Immature natural killer cell (primary cell): ENCODE measurements around the gene ZBTB38. TPM values are rescaled to one million over a fixed set of nuclear protein-coding genes. Genes with fewer than 3 reads are reported as not detected.

Experiments
- DNase-seq, 3 donors: peaks; one replicate each; pipeline ENCODE4 v3.0.0; 2022; ENCODE audit warnings: mixed read lengths in 1 of 3
- H3K27ac Mint-ChIP-seq, 6 donors: one replicate each; pipeline ENCODE4 v1.8.0; 2020; ENCODE audit warnings: mixed read lengths in 6 of 6, mild to moderate bottlenecking in 5 of 6, inconsistent platforms in 4 of 6, moderate library complexity in 3 of 6
- H3K27me3 Mint-ChIP-seq, 3 donors: one replicate each; pipeline ENCODE4 v1.8.0; 2020 to 2021; ENCODE audit warnings: low read depth in 3 of 3, mild to moderate bottlenecking in 3 of 3, mixed read lengths in 3 of 3, moderate library complexity in 3 of 3, inconsistent platforms in 1 of 3
- H3K36me3 Mint-ChIP-seq, 3 donors: one replicate each; pipeline ENCODE4 v1.8.0; 2020; ENCODE audit warnings: mixed read lengths in 3 of 3, inconsistent platforms in 2 of 3, mild to moderate bottlenecking in 2 of 3
- H3K4me1 Mint-ChIP-seq, 2 donors: one replicate each; pipeline ENCODE4 v1.8.0; 2020; ENCODE audit warnings: inconsistent platforms in 2 of 2, mild to moderate bottlenecking in 2 of 2, mixed read lengths in 2 of 2, moderate library complexity in 1 of 2
- H3K4me3 Mint-ChIP-seq, 5 donors: one replicate each; pipeline ENCODE4 v1.8.0; 2020; ENCODE audit warnings: mild to moderate bottlenecking in 5 of 5, mixed read lengths in 5 of 5, inconsistent platforms in 3 of 5, moderate library complexity in 3 of 5
- H3K9me3 Mint-ChIP-seq, 6 donors: one replicate each; pipeline ENCODE4 v1.8.0; 2020; ENCODE audit warnings: mild to moderate bottlenecking in 6 of 6, mixed read lengths in 6 of 6, inconsistent platforms in 4 of 6, moderate library complexity in 3 of 6
- polyA plus RNA-seq, 3 donors: library from polyadenylated mRNA; unstranded; fragments of 300-500 nt; fragmentation: Illumina TruSeq; gene quantifications; one replicate each; pipeline ENCODE4 v1.2.3, GENCODE V29; 2021

The ZBTB38 gene
- polyA plus RNA-seq, 3 donors from 2014 or later: 31.4 to 98.7 (median 68.1) TPM

DNA sequence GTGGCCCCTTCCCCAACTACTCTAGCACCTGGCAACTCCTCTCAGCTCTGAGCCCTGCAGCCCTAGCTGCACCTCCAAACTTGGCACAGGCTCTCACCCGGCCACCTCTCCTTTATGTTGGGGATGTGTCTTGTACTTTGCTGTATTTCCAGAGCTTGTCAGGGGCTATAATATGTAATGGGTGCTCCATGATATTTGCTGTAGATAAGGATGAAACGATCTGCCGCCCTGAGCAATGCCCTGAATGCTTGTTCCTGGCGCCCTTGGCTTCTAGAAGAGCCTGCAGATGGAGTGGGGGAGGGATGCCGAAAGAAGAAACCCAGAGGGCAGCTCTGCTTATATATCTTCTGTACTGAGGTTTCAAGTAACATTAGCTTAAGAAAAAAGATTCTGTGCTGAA lies 35.9 kb upstream of the ZBTB38 start:
- H3K27me3 Mint-ChIP-seq: peaks cover 0 to 2% (median 2%) of the 10 kb centered on the region in 3 donors
- DNase-seq: no peak
- no peaks in the 10 kb centered on the region for H3K4me1 Mint-ChIP-seq
- H3K9me3 Mint-ChIP-seq: no peaks in the 10 kb centered on the region
- no peak overlapping the region for H3K27ac Mint-ChIP-seq
- H3K36me3 Mint-ChIP-seq: no peaks in the 10 kb centered on the region
- no peak overlapping the region for H3K4me3 Mint-ChIP-seq

DNA sequence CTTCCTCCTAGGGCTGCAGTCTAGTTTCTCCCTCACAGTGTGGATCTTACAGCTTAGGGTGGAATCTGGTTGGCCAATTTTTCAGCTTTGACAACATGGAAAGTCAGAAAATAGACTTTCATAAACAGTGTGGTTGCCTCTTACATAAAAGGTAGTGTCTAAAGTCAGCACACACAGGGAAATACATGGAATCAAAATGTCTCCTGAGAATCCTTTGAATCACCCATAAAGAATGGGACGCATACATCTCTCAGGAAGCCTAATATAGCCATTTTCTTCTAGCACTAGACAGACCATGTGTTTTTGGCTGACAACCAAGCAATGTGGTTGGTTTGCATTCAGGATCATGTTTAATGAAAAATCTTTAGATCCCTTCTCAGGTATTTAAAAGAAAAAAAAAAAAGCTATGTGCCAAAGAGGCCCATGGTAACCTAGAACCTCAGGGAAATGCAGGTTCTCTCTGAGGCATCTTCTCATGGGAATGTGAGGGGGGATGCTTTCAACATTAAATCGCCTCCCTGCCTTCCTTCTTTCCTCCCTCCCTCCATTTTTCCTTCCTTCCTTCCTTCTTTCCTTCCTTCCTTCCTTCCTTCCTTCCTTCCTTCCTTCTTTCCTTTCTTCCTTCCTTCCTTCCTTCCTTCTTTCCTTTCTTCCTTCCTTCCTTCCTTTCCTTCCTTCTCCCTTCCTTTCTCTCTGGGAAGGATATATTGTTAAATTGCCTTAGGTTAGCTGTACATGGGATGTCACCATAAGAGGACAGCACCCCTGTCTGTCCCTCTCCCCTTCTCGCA lies 34.3 kb upstream of the ZBTB38 start:
- no peak for DNase-seq
- Mint-ChIP-seq H3K27ac (no peak overlapping the region), H3K36me3 (no peaks in the 10 kb centered on the region), H3K4me1 (no peaks in the 10 kb centered on the region), H3K27me3 (no peaks in the 10 kb centered on the region), H3K4me3 (no peak overlapping the region), H3K9me3 (no peaks in the 10 kb centered on the region)

DNA sequence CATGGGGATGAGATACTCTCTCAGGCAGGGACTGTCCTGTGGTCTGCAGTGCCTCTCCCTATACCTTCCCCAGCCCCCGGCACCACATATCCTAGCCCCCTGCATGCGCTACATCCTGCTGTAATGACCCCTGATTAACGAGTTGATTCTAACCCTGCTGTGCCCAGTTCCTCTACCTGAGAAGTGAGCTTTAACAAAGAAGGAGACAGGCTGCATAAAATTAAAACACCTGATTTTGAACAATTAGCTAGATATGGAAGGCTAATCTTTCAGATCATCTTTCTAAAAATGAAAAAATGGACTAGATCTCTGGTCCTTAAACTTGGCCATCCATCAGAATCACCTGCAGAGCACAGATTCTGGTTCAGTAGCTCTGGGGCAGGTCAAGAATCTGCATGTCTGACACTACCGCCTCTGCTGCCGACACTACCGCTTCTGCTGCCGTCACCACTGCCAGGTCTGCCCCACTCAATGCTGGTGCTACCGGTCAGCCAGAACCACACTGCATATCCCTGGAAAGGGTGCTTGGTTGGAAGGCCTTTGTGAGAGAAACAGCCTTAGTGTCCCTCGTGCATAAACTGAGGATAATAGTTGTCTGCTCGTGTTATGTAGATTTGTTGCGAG lies 33.6 kb upstream of the ZBTB38 start:
- Mint-ChIP-seq H3K27ac (no peak overlapping the region), H3K9me3 (no peaks in the 10 kb centered on the region), H3K4me3 (no peak overlapping the region), H3K4me1 (no peaks in the 10 kb centered on the region), H3K27me3 (no peaks in the 10 kb centered on the region), H3K36me3 (no peaks in the 10 kb centered on the region)
- DNase-seq: no peak

- DNase-seq: no peak
- H3K27me3 Mint-ChIP-seq: no peaks in the 10 kb centered on the region
- no peak overlapping the region for H3K27ac Mint-ChIP-seq
- H3K36me3 Mint-ChIP-seq: no peaks in the 10 kb centered on the region
- no peaks in the 10 kb centered on the region for H3K4me1 Mint-ChIP-seq
- no peak overlapping the region for H3K4me3 Mint-ChIP-seq
- H3K9me3 Mint-ChIP-seq: no peaks in the 10 kb centered on the region
Measured at GRCh38 chr3:141335531-141336061, 32.7 kb upstream of the ZBTB38 start.

- Mint-ChIP-seq H3K9me3 (no peaks in the 10 kb centered on the region), H3K27ac (no peak overlapping the region)
- DNase-seq: no peak
Measured at GRCh38 chr3:141336672-141337522, 31.4 kb upstream of the ZBTB38 start.

DNA sequence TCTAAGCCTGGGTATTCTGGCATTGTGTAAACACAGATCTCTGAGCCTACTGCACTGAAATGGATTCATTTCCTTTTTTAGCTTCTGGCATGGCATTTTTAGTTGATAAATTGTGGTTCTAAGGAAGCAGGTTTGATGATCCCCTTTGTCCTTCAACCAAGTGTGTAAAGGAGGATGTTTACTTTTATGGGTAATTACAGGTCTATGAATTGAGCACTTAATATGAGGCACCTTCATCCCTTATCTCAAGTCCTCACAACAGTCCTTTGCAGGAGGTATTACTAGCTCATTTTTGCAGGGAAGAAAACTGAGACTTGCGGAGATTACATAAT lies 30.8 kb upstream of the ZBTB38 start:
- DNase-seq: no peak
- no peaks in the 10 kb centered on the region for H3K4me1 Mint-ChIP-seq
- peaks cover 0 to 6% (median 0%) of the 10 kb centered on the region in 3 donors for H3K36me3 Mint-ChIP-seq
- no peak overlapping the region for H3K27ac Mint-ChIP-seq
- H3K27me3 Mint-ChIP-seq: peaks cover 0 to 1% (median 0%) of the 10 kb centered on the region in 3 donors
- H3K9me3 Mint-ChIP-seq: no peaks in the 10 kb centered on the region
- no peak overlapping the region for H3K4me3 Mint-ChIP-seq

More at GRCh38 chr3:141336672-141337522, 31.4 kb upstream of the ZBTB38 start:
- no peaks in the 10 kb centered on the region for H3K4me1 Mint-ChIP-seq
- peaks cover 0 to 6% (median 0%) of the 10 kb centered on the region in 3 donors for H3K36me3 Mint-ChIP-seq
- H3K4me3 Mint-ChIP-seq: no peak overlapping the region
- H3K27me3 Mint-ChIP-seq: peaks cover 0 to 1% (median 0%) of the 10 kb centered on the region in 3 donors

- Mint-ChIP-seq H3K4me3 (no peak overlapping the region), H3K27ac (no peak overlapping the region), H3K9me3 (no peaks in the 10 kb centered on the region), H3K27me3 (peaks cover 0 to 2% (median 0%) of the 10 kb centered on the region in 3 donors), H3K4me1 (no peaks in the 10 kb centered on the region), H3K36me3 (peaks cover 0 to 6% (median 0%) of the 10 kb centered on the region in 3 donors)
- DNase-seq: no peak
Measured at GRCh38 chr3:141337991-141338390, 30.3 kb upstream of the ZBTB38 start.

GRCh38 chr3:141338881-141339280 lies 29.4 kb upstream of the ZBTB38 start:
- peaks cover 0 to 6% (median 0%) of the 10 kb centered on the region in 3 donors for H3K36me3 Mint-ChIP-seq
- H3K27me3 Mint-ChIP-seq: peaks cover 0 to 2% (median 0%) of the 10 kb centered on the region in 3 donors
- no peaks in the 10 kb centered on the region for H3K4me1 Mint-ChIP-seq
- H3K4me3 Mint-ChIP-seq: no peak overlapping the region
- DNase-seq: no peak
- no peak overlapping the region for H3K27ac Mint-ChIP-seq
- H3K9me3 Mint-ChIP-seq: no peaks in the 10 kb centered on the region

DNA sequence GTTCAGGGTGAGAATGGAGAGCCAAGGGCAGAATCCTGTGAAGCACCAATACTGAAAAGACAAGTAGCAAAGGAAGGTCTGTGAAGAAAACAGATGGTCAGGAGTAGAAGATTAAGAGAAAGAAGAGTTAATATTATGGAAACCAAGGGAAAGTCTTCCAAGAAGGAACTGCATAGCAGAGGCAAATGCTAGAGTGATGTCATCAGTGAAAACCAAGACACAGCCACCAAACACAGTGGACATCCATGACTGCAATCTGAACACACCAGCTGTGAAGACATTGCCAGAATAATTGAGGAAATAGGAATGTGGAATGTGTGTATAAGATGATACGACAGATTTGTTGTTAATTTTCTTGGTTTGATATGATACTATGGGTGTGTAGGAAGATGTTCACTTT lies 26.8 kb upstream of the ZBTB38 start:
- no peaks in the 10 kb centered on the region for H3K9me3 Mint-ChIP-seq

GRCh38 chr3:141342386-141342785 lies 25.9 kb upstream of the ZBTB38 start:
- no peak for DNase-seq
- H3K36me3 Mint-ChIP-seq: peaks cover 0 to 6% (median 0%) of the 10 kb centered on the region in 3 donors
- no peaks in the 10 kb centered on the region for H3K9me3 Mint-ChIP-seq
- H3K27me3 Mint-ChIP-seq: peaks cover 0 to 4% (median 0%) of the 10 kb centered on the region in 3 donors
- no peak overlapping the region for H3K27ac Mint-ChIP-seq
- H3K4me1 Mint-ChIP-seq: no peaks in the 10 kb centered on the region
- no peak overlapping the region for H3K4me3 Mint-ChIP-seq

More for the DNA sequence above, 26.8 kb upstream of the ZBTB38 start:
- DNase-seq: no peak
- no peak overlapping the region for H3K4me3 Mint-ChIP-seq
- H3K27me3 Mint-ChIP-seq: peaks cover 0 to 4% (median 0%) of the 10 kb centered on the region in 3 donors
- peaks cover 0 to 6% (median 0%) of the 10 kb centered on the region in 3 donors for H3K36me3 Mint-ChIP-seq
- H3K27ac Mint-ChIP-seq: no peak overlapping the region
- H3K4me1 Mint-ChIP-seq: no peaks in the 10 kb centered on the region

- Mint-ChIP-seq H3K27me3 (peaks cover 0 to 4% (median 0%) of the 10 kb centered on the region in 3 donors), H3K27ac (no peak overlapping the region), H3K36me3 (peaks cover 0 to 6% (median 0%) of the 10 kb centered on the region in 3 donors), H3K4me3 (no peak overlapping the region), H3K4me1 (no peaks in the 10 kb centered on the region), H3K9me3 (no peaks in the 10 kb centered on the region)
- no peak for DNase-seq
Measured at GRCh38 chr3:141343077-141343476, 25.2 kb upstream of the ZBTB38 start.

- no peaks in the 10 kb centered on the region for H3K4me1 Mint-ChIP-seq
- H3K4me3 Mint-ChIP-seq: no peak overlapping the region
- peaks cover 0 to 4% (median 0%) of the 10 kb centered on the region in 3 donors for H3K27me3 Mint-ChIP-seq
- H3K36me3 Mint-ChIP-seq: peaks cover 0 to 6% (median 0%) of the 10 kb centered on the region in 3 donors
- DNase-seq: no peak
- H3K27ac Mint-ChIP-seq: no peak overlapping the region
- no peaks in the 10 kb centered on the region for H3K9me3 Mint-ChIP-seq
Measured at GRCh38 chr3:141343865-141344271, 24.4 kb upstream of the ZBTB38 start.

DNA sequence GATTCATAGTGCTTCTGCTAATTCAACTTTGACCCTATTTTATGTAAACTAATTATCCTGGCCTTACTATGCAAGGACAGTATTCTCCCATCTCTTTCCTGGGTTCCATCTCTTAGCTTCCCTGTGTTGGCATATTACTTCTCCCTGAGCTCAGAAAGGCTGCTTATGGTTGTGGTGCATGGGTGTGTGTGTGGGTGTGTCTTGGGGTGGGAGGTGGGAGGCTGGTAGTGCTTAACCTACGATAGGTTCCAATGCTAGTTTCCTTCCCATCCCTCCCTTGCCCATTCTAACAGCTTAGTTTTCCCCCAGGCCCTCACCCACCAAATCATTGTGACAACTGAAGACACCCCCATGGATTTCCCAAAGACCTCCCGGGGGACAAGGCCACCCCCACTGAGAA lies 22.8 kb upstream of the ZBTB38 start:
- peaks cover 0 to 6% (median 0%) of the 10 kb centered on the region in 3 donors for H3K36me3 Mint-ChIP-seq
- H3K27ac Mint-ChIP-seq: no peak overlapping the region
- peaks cover 0 to 3% (median 0%) of the 10 kb centered on the region in 6 donors for H3K9me3 Mint-ChIP-seq
- no peak overlapping the region for H3K4me3 Mint-ChIP-seq
- no peak for DNase-seq
- H3K4me1 Mint-ChIP-seq: no peaks in the 10 kb centered on the region
- H3K27me3 Mint-ChIP-seq: peaks cover 3 to 5% (median 5%) of the 10 kb centered on the region in 3 donors
